GM18907 (cell line): Measurements from ENCODE around the gene CMKLR1.

Source experiments
- ATAC-seq: cut with Tn5 transposase; IDR thresholded peaks from one replicate; pipeline ENCODE4 v1.9.1; 2021; ENCODE audit warnings: mild to moderate bottlenecking, moderate library complexity; ENCODE audit not compliant: unreplicated experiment

The CMKLR1 gene

DNA sequence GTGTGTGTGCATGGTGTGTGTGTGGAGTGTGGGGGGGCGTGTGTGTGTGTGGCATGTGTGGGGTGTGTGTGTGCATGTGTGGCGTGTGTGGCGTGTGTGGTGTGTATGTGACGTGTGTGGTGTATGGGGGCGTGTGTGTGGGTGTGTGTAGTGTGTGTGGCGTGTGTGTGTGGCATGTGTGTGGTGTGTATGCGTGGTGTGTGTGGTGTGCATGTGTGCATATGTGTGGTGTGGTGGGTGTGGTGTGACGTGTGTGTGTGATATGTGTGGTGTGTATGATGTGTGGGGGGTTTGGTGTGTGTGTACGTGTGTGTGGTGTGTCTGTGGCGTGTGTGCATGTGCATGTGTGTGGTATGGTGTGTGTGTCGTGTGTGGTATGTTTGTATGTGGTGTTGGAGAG is 24.1 kb upstream of the CMKLR1 start:
- ATAC-seq: no peak

- ATAC-seq: no peak
These were observed 22.5 kb upstream of the CMKLR1 start for GRCh38 chr12:108361606-108362005.

DNA sequence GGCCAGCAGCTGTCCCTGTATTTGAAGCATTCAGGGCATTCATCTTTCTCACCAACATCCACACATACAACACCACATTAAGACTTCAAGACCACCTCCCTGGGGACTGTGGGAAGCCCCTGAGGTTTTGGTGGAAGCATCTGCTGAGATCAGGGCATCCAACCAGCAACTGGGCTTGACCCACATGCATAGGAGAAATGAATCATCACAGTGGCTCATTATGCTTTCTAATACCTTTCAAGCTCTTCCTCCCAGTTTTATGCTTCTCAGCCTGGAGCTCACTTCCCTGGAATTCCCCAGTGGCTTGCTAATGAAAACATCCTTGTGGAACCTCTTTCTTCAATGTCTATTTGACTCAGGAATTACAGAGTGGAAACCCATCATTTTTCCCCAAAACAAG is 21.4 kb upstream of the CMKLR1 start:
- ATAC-seq: peak; percentile 85

DNA sequence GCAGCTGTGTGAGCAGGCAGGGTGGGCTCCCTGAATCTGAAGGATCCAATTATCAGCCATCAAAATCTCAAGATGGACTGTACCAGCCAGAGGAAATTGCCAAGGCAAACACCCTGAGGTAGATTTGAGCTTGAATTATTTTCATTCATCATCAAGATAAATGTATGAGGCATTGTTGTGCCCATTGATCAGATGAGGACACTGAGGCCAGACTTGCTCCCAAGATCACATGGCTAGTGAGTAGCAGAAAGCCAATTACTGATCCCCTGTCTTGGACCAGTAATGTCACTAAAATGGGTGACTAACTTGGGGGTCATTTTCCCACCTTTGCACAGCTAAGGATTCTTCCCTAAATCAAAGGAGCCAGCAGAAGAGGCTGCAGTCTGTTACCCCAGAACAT is 20.9 kb upstream of the CMKLR1 start:
- peak; percentile 5 for ATAC-seq

DNA sequence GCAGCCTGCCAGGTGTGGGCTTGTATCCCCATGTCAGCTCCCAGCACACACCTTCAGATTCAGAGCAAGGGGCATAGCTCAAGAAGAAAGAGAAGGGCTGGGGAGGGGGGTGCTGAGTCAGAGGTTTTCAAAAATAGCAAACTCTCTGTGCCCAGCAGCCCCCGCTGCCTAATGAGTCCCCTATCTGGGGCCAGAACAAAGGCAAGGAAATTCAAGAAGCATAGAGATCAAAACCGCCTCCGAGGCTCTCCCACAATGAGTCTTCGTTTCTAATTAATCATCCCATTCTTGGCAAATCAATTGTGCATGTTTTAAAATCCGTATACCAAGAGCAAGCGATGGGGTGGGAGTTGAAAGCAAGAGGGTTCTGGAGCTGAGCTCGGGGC is 19.5 kb upstream of the CMKLR1 start:
- ATAC-seq: no peak

DNA sequence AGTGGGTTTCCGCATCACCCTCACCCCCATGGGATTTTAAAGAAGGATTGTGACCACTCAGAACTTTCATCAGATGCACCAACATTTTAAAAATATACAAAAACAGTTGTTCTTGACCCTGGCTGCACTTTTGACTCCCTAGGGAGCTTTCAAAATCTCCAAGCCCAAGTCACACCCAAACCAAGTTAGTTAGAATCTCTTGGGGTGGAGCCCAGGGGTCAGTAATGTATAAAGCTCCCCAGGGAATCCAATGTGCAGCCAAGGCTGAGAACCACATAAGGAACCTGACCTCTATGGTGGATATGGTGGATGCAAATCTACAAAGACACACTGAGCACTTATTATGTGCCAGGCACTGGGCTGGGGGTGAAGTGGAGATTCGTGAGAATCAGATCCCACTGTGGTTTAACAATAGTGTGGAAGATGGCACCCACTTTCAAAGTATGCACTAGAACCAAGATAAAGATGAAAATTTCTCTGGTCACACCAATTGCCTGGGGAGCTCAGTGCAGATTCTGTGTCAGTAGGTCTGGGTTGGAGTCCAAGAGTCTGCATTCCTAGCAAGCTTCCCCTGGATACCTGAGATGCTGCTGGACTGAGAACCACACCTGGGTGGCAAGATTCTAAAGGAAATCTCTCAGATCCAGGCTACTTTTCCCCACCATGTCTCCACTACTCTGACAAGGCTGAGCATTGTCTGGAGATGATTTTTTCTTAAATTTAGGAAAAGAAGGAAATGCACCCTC is 18.9 kb upstream of the CMKLR1 start:
- no peak for ATAC-seq

GRCh38 chr12:108356835-108357806 is 18.0 kb upstream of the CMKLR1 start:
- ATAC-seq: no peak

DNA sequence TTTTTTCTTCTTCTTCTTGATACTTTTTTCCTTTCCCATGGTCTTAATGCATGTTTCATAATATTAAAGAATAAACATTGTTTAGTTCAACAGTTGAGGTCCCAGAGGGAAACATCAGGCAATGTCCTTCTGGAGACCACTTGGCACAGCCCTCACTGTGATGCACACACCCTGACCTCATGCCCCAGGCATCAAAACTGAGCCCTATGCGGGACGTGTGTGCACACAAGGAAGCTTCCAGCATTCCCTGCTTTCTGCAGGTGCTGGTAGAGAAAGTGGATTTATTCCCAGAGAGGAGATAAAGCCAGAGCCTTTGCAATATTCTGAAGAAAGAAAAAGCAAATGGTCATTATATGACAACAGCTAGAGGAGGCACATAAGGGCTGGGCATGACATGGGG is 16.0 kb upstream of the CMKLR1 start:
- ATAC-seq: no peak

- no peak for ATAC-seq
These were observed 13.5 kb upstream of the CMKLR1 start for GRCh38 chr12:108352591-108352990.

DNA sequence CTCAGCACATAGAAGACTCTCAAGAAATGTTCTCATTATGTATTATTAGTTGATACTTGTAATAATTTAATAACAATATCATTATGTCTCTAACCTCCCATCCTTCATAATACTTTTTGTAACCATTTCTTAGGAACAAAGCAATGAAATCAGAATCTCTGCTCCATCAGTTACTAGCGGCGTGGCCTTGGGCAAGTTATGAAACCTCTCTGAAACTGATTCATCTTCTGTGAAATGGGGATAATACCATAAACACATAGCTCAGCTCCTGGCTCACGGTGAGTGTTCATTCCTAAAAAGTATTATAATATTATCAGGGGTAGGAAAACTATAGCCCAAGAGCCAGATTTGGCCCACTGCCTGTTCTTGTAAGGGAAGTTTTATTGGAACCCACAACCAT is 11.4 kb upstream of the CMKLR1 start:
- no peak for ATAC-seq

DNA sequence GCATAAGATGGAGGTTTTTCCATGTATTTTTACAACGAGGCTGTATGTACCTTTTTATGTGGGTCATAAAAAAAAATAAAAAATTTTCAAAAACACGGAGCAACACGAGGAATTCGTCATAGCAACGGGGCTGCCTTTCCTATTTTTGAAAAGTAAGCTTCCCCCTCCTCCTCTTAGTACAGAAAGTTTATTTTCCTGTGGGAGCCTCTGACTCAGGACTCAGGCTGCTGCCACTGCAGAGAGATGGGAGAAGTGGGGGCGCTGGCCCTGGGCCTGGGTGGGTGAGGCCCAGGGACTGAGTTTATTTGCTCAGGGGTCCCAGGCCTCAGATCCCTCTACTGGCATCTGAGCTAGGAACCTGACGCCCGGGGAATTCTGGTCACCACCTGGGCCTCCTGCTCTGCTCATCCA is 10.2 kb upstream of the CMKLR1 start:
- ATAC-seq: no peak

DNA sequence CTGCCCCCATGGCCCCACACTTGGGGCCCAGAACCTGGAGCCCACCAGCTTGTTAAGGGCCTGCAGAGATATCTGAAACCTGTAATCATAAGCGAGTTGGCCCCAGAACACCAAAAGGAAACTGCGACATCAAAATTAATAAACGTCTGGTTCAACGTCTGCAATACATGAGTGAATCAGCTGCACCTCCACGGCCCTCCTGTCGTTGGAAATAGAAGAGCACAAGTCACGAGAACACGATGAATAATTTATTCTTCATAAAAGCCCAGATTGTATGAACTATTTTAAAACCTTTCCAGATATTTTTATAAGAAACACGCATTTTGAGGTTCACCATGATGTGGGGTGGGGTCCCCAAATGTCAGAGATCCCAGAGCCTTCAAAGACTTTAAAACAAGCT is 9.7 kb upstream of the CMKLR1 start:
- ATAC-seq: no peak

DNA sequence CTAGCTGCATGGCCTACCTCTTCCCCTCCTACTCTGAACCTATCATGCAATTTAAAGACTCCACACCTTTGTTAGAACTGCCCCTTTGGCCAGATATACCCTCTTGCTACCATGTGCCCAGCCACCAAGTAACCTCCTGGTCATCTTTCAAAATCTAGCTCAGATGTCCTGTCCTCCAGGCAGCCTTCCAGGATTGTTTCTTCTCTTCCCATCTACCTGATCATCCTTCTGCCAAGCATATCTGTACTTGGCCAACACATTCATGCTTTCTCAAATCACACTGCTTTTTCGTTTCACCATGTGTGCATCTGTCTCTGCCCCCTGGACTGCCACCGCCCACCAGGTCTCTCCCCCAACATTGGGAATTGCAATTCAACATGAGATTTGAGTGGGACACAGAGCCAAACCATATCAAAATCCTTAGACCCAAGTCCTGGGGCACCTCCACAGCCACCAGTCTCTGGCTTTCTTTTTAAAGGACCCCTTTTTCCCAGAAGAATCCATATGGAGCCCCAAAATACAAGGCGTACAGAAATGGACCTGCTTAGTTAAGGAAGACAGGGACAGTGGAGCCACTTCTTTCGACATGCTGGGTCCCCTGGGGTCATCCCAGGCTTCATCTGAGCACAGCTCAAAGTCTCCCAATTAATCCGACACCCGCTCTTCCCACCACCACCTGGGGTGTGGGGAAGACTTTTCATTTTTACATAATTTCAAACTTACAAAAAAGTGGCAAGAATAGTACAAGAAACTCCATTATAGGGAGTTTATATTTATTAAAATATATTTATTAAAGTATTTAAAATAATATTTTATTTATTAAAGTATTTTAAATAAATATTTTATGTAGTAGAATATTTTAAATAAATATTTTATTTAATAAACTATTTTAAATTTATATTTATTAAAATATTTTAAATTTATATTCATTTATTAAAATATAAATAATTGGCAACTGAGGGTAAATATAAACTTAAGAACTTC is 7.9 kb upstream of the CMKLR1 start:
- no peak for ATAC-seq

- ATAC-seq: no peak
These were observed 6.9 kb upstream of the CMKLR1 start for GRCh38 chr12:108345716-108346633.

- ATAC-seq: no peak
These were observed 3.9 kb upstream of the CMKLR1 start for GRCh38 chr12:108342985-108343384.

GRCh38 chr12:108341854-108342847 is 3.0 kb upstream of the CMKLR1 start:
- ATAC-seq: no peak

DNA sequence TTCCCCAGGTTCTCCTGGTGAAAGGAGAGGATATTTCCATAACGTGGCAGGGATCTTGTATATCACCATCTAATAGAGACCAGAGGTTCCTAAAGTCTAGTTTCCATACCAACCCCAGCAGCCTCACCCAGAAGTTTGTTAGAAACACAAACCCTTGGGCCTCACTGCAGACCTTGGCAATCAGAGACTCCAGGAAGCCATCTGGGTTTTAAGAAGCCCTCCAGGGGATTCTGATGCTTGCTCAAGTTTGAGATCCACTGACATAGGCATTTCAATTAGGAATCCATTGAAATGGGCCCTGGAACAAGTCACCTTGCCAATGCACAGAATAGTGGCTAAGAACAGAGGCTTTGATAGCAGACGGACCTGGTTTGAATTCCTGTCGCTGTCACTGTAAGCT is 2.2 kb upstream of the CMKLR1 start:
- no peak for ATAC-seq

GRCh38 chr12:108340037-108340436 is 926 bp upstream of the CMKLR1 start:
- ATAC-seq: no peak
